PFSK-1 (cell line): Measurements from ENCODE around the gene ADIG.

Experiments used
- FOXP2 ChIP-seq: optimal IDR thresholded peaks from 2 replicates; pipeline ENCODE3; 2011; ENCODE audit warnings: borderline replicate concordance, control low read depth, inconsistent platforms; ENCODE audit not compliant: insufficient read depth; ENCODE audit errors: extremely low read length, extremely low read depth
- POLR2AphosphoS5 ChIP-seq: IDR thresholded peaks from 2 replicates; pipeline ENCODE4 v1.6.1; 2012; ENCODE audit warnings: low read depth, mild to moderate bottlenecking, control low read depth, low read length, moderate library complexity
- REST ChIP-seq, 2 experiments: IDR thresholded peaks; 2 replicates each; pipeline versions ENCODE4 v1.6.1 to v1.8.0; 2011 to 2012; ENCODE audit warnings: low read depth in 2 of 2, low read length in 2 of 2, control low read depth in 1 of 2, inconsistent platforms in 1 of 2, mild to moderate bottlenecking in 1 of 2, moderate library complexity in 1 of 2; ENCODE audit not compliant: insufficient read depth in 1 of 2
- SIN3A ChIP-seq: IDR thresholded peaks from 2 replicates; pipeline ENCODE4 v1.6.1; 2012; ENCODE audit warnings: mild to moderate bottlenecking, low read length, moderate library complexity, borderline replicate concordance; ENCODE audit not compliant: insufficient read depth
- TAF1 ChIP-seq: IDR thresholded peaks from 2 replicates; pipeline ENCODE4 v1.6.1; 2012; ENCODE audit warnings: low read length, control low read depth, borderline replicate concordance; ENCODE audit not compliant: insufficient read depth

ADIG gene

GRCh38 chr20:38589351-38589750, 8.4 kb downstream of the ADIG start:
- TF ChIP-seq SIN3A (no peak), POLR2AphosphoS5 (no peak), REST (IDR thresholded peaks at IDR 0.05; ENCODE audit: insufficient read depth in 1 of 2, low read depth in 2 of 2, low read length in 2 of 2) (no peak), FOXP2 (no peak), TAF1 (no peak)

GRCh38 chr20:38589967-38590675, 9.1 kb downstream of the ADIG start:
- TF ChIP-seq SIN3A = no peak
- no peak for TF ChIP-seq REST (IDR thresholded peaks at IDR 0.05; ENCODE audit: insufficient read depth in 1 of 2, low read depth in 2 of 2, low read length in 2 of 2)
- TF ChIP-seq POLR2AphosphoS5 = no peak
- no peak for TF ChIP-seq FOXP2
- no peak for TF ChIP-seq TAF1

- no peak for TF ChIP-seq TAF1
- TF ChIP-seq REST (IDR thresholded peaks at IDR 0.05; ENCODE audit: insufficient read depth in 1 of 2, low read depth in 2 of 2, low read length in 2 of 2) = no peak
- TF ChIP-seq FOXP2 = no peak
- no peak for TF ChIP-seq SIN3A
- no peak for TF ChIP-seq POLR2AphosphoS5
Observed at GRCh38 chr20:38590676-38591473, 9.9 kb downstream of the ADIG start.

- TF ChIP-seq POLR2AphosphoS5 = no peak
- no peak for TF ChIP-seq FOXP2
- TF ChIP-seq TAF1 = no peak
- no peak for TF ChIP-seq REST (IDR thresholded peaks at IDR 0.05; ENCODE audit: insufficient read depth in 1 of 2, low read depth in 2 of 2, low read length in 2 of 2)
- TF ChIP-seq SIN3A = no peak
Observed at GRCh38 chr20:38591474-38592410, 10.7 kb downstream of the ADIG start.
